Osteoblast (primary cell): ENCODE measurements around the gene TCF12. TPM values are rescaled to one million over a fixed set of nuclear protein-coding genes. Genes with fewer than 3 reads are reported as not detected.

Experiments
- DNase-seq: peaks from one replicate; pipeline ENCODE4 v3.0.0; 2011; ENCODE audit warnings: low spot score, mixed read lengths; ENCODE audit not compliant: insufficient read length; ENCODE audit errors: missing footprints
- H2AFZ ChIP-seq: 2 replicates; pipeline ENCODE4 v1.6.0; 2011; ENCODE audit warnings: mild to moderate bottlenecking, low read length
- H3K27ac ChIP-seq: 2 replicates; pipeline ENCODE4 v1.5.1; 2011; ENCODE audit warnings: mild to moderate bottlenecking, low read depth, low read length, moderate library complexity
- H3K27me3 ChIP-seq: 2 replicates; pipeline ENCODE4 v1.6.0; 2012; ENCODE audit warnings: mild to moderate bottlenecking, control low read depth, inconsistent platforms, low read length, moderate library complexity; ENCODE audit not compliant: insufficient read depth
- H3K36me3 ChIP-seq: 2 replicates; pipeline ENCODE4 v1.5.1; 2011; ENCODE audit warnings: mild to moderate bottlenecking, low read length, control low read depth, moderate library complexity; ENCODE audit not compliant: insufficient read depth
- H3K4me1 ChIP-seq: 2 replicates; pipeline ENCODE4 v1.5.1; 2011; ENCODE audit warnings: mild to moderate bottlenecking, low read length, control low read depth, moderate library complexity; ENCODE audit not compliant: insufficient read depth
- H3K4me2 ChIP-seq: 2 replicates; pipeline ENCODE4 v1.6.0; 2011; ENCODE audit warnings: mild to moderate bottlenecking, low read length; ENCODE audit not compliant: insufficient read depth
- H3K4me3 ChIP-seq: fragments of 200-600 bp; sonication (generic); 3 replicates; pipeline ENCODE4 v1.5.1; 2012; ENCODE audit warnings: mild to moderate bottlenecking, low read length, inconsistent platforms; ENCODE audit not compliant: insufficient read depth
- H3K79me2 ChIP-seq: 2 replicates; pipeline ENCODE4 v1.6.0; 2012; ENCODE audit warnings: mild to moderate bottlenecking, low read length, control low read depth, inconsistent platforms; ENCODE audit not compliant: insufficient read depth
- H3K9me3 ChIP-seq: 2 replicates; pipeline ENCODE4 v1.5.1; 2011; ENCODE audit warnings: low read depth, low read length, control low read depth
- H4K20me1 ChIP-seq: 2 replicates; pipeline ENCODE4 v1.6.0; 2012; ENCODE audit warnings: mild to moderate bottlenecking, low read length, control low read depth; ENCODE audit not compliant: insufficient read depth
- total RNA-seq: library from RNA; depleted of rRNA; stranded (reverse); fragments of >200 nt; gene quantifications from 2 replicates; pipeline ENCODE4 v1.2.3, GENCODE V29; 2012
- TF ChIP-seq, protein P1 (sequence below): IDR thresholded peaks from 2 replicates; pipeline ENCODE4 v1.5.1; 2011; ENCODE audit warnings: mild to moderate bottlenecking, low read depth, low read length, moderate library complexity; ENCODE audit errors: extremely low read depth

TCF12 gene
- total RNA-seq, 1 donor: 86.5 TPM

DNA sequence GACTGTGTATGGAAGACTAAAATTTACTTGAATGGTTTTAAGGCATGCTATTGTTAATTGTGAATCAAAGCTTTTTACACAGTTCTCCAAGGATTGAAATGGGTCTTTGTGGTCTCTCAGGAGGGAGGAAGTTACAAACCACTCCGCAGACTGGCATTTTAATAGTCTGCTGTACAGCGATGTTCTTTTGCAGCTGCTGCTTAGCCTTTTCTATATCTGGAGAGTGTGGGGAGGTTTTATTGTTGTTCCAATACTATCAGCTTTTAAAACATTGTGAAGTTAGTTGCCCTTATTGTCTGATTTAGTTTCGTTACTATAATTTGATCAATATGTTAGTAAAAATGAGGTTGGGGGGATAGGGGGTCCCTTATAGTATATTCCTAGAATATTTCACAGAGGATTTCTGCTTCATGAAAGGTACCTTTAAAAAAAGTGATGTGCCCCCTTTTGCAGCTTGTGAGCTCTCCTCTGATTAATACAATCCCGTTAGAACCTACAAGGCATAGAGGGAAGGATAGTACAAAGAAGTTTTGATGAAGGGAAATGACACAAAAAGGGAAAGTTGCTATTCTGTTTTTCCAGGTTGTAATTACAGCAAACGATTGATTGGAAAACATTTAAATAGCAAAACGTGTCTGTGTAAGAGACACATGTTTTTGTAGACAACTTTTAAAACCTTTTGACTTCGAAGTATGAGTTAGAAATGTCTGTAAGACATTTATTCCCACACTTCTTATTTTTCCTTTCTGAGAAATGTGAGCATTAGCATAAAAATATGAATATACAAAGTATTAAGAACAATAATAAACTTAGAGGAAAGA is 299.5 kb downstream of the TCF12 start:
- Histone ChIP-seq H3K79me2 (peaks cover 45% of the 10 kb centered on the region), H3K4me2 (peak overlapping the region; percentile 72), H3K36me3 (no peaks in the 10 kb centered on the region), H2AFZ (no peak overlapping the region), H3K4me3 (peak overlapping the region; percentile 41), H3K9me3 (no peaks in the 10 kb centered on the region), H3K27ac (peak overlapping the region; percentile 62), H4K20me1 (no peaks in the 10 kb centered on the region), H3K4me1 (peaks cover 81% of the 10 kb centered on the region), H3K27me3 (no peaks in the 10 kb centered on the region)
- TF ChIP-seq, protein P1, sequence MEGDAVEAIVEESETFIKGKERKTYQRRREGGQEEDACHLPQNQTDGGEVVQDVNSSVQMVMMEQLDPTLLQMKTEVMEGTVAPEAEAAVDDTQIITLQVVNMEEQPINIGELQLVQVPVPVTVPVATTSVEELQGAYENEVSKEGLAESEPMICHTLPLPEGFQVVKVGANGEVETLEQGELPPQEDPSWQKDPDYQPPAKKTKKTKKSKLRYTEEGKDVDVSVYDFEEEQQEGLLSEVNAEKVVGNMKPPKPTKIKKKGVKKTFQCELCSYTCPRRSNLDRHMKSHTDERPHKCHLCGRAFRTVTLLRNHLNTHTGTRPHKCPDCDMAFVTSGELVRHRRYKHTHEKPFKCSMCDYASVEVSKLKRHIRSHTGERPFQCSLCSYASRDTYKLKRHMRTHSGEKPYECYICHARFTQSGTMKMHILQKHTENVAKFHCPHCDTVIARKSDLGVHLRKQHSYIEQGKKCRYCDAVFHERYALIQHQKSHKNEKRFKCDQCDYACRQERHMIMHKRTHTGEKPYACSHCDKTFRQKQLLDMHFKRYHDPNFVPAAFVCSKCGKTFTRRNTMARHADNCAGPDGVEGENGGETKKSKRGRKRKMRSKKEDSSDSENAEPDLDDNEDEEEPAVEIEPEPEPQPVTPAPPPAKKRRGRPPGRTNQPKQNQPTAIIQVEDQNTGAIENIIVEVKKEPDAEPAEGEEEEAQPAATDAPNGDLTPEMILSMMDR: no peak
- no peak for DNase-seq

DNA sequence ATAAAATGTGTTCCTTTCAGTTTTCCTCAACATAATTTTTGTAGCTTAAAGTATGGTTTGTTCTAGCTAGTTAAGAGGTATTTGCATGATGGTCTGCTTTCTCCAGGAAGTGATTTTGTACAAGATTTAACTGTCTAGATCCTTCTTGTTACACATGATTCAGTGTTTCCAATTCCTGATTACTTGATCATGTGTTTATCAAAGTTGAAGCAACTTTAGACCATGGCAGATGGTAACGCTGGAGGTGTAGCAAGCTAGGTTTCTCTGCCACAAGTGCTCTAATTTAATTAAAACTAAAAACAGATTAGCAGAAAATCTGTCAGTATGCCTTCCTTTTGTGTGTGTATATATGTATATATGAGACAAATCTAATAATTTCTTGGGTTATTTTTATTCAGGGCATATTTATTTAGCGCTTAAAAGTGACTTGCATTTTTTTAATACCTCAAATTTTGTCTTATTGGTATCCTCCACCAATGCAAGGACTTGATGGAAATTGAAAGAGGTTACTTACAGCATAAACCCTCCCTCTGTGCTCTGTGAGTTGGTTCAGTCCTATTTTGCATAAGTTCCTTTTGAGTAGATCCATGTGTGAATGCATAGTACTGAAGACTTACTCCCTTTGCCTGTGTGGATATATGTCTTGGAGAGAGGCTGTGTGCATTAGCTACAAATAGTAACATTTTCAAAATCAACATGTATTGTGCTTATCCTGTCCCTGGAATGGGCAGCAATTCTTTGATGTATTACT is 300.6 kb downstream of the TCF12 start:
- no peaks in the 10 kb centered on the region for H3K36me3 ChIP-seq
- H3K9me3 ChIP-seq: no peaks in the 10 kb centered on the region
- no peaks in the 10 kb centered on the region for H4K20me1 ChIP-seq
- H3K27ac ChIP-seq: peak overlapping the region; percentile 62
- no peaks in the 10 kb centered on the region for H3K27me3 ChIP-seq
- H3K4me1 ChIP-seq: peaks cover 77% of the 10 kb centered on the region
- peak overlapping the region; percentile 43 for H3K4me3 ChIP-seq
- TF ChIP-seq, protein P1: no peak
- H3K79me2 ChIP-seq: peaks cover 43% of the 10 kb centered on the region
- peak overlapping the region; percentile 72 for H3K4me2 ChIP-seq
- H2AFZ ChIP-seq: no peak overlapping the region
- DNase-seq: no peak

DNA sequence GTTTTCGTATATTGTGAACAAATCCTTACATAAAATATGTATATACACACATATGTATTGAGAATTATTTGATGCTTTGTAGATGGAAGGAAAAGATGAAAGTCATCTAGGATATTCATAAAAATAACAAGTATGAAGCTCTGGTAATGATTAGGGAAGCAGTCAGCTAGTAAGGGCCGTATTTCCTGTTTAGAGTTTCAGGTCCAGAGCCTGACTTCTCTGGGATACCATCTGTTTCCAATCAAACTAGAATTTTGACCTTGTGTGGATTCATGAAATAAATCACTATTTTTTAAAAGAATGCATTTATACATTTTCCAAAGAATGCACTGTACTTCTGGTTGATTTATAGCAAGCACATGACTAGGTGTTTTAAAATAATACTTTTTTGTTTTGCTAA is 301.8 kb downstream of the TCF12 start:
- no peaks in the 10 kb centered on the region for H3K36me3 ChIP-seq
- H4K20me1 ChIP-seq: no peaks in the 10 kb centered on the region
- no peaks in the 10 kb centered on the region for H3K27me3 ChIP-seq
- H3K4me3 ChIP-seq: no peak overlapping the region
- TF ChIP-seq, protein P1: no peak
- peak overlapping the region; percentile 52 for H3K4me2 ChIP-seq
- peak overlapping the region; percentile 4 for H3K27ac ChIP-seq
- peaks cover 42% of the 10 kb centered on the region for H3K79me2 ChIP-seq
- H3K4me1 ChIP-seq: peaks cover 76% of the 10 kb centered on the region
- DNase-seq: no peak
- H2AFZ ChIP-seq: no peak overlapping the region
- H3K9me3 ChIP-seq: no peaks in the 10 kb centered on the region

DNA sequence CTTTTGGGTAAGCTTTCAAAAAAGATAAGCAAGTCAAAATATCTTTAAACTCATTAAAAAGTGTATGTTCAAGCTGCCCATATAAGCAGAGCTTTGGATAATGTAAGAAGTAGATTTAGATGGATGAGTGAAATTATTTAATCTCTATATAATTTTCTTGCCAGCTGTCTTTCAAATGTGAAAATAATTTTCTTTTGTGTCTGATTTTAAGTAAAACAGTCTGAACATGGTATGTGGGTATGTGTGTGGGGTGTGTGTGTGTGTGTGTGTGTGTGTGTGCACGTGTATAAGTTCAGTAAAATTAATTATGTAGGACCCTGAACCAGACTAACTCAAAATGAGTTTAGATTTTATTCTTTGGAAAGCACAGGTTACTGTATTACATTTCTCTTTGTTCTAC is 302.7 kb downstream of the TCF12 start:
- H2AFZ ChIP-seq: no peak overlapping the region
- H3K9me3 ChIP-seq: no peaks in the 10 kb centered on the region
- peak overlapping the region; percentile 52 for H3K4me2 ChIP-seq
- peak overlapping the region; percentile 4 for H3K27ac ChIP-seq
- no peaks in the 10 kb centered on the region for H3K36me3 ChIP-seq
- H4K20me1 ChIP-seq: no peaks in the 10 kb centered on the region
- no peak for DNase-seq
- TF ChIP-seq, protein P1: no peak
- no peaks in the 10 kb centered on the region for H3K27me3 ChIP-seq
- H3K4me1 ChIP-seq: peaks cover 67% of the 10 kb centered on the region
- H3K4me3 ChIP-seq: no peak overlapping the region
- H3K79me2 ChIP-seq: peaks cover 42% of the 10 kb centered on the region
